ENCODE measurements around the gene DLX1. TPM values are rescaled to one million over a fixed set of nuclear protein-coding genes. Genes with fewer than 3 reads are reported as not detected.

Gene DLX1
- total RNA-seq, 4 donors from 2014 or later, result 0.14 TPM; not detected in 3

DNA sequence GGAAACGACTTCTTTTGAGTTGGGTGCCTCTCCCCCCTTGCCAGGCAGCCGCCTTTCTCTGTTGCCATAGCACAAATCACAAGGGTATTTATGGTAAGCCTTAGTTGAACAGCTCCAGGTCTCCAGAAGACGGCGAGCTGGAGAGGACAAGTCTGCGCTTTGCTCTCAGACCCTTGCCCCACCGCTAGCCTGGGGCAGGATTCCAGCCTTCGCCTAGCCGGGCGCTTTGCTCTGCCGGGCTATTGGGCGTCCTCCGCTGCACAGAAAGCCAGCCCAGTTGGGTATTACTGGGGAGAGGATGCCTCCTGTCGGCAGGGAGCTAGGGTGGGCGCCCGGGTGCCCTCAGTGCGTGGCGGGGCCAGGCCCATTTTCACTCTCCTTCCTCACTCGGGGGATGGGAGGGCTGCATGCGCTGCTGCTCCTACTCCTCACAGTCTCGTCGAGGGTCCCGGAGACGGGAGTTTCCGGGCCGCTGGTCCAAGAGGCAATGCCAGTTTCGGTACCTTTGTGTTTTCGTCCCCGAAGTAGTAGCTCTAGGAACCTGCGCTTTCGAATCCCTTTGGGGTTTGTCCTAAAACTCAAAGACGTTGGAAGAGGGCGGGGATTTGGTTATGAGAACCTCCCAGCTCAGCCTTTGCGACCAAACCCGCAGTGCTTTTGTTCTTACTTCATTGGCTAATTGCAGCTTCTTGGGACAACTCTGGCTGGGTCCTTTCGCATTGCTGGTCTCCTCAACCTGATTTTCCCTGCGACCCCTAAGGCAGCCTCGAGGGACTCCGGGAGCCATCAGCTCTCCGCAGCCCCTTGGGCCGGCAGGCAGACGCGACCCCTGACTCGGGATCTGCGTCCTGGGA is 21.0 kb downstream of the DLX1 start:
- TF ChIP-seq, protein P1, sequence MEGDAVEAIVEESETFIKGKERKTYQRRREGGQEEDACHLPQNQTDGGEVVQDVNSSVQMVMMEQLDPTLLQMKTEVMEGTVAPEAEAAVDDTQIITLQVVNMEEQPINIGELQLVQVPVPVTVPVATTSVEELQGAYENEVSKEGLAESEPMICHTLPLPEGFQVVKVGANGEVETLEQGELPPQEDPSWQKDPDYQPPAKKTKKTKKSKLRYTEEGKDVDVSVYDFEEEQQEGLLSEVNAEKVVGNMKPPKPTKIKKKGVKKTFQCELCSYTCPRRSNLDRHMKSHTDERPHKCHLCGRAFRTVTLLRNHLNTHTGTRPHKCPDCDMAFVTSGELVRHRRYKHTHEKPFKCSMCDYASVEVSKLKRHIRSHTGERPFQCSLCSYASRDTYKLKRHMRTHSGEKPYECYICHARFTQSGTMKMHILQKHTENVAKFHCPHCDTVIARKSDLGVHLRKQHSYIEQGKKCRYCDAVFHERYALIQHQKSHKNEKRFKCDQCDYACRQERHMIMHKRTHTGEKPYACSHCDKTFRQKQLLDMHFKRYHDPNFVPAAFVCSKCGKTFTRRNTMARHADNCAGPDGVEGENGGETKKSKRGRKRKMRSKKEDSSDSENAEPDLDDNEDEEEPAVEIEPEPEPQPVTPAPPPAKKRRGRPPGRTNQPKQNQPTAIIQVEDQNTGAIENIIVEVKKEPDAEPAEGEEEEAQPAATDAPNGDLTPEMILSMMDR (IDR thresholded peaks at IDR 0.05), result no peak
- no peak for TF ChIP-seq POLR2A (IDR thresholded peaks at IDR 0.05)
- H3K4me3 ChIP-seq, result no peak overlapping the region
- peaks cover 52 to 76% of the 10 kb centered on the region in 2 donors for H3K27me3 ChIP-seq
- intact Hi-C loops (cut with DNase I; ENCODE audit: low total_unique reads), result no loop called here
- H3K9me3 ChIP-seq, result no peaks in the 10 kb centered on the region
- DNase-seq, result no peak
- no peaks in the 10 kb centered on the region for H3K36me3 ChIP-seq
- H3K27ac ChIP-seq, result no peak overlapping the region
- H3K4me1 ChIP-seq, result peaks cover 0 to 8% of the 10 kb centered on the region in 2 donors

DNA sequence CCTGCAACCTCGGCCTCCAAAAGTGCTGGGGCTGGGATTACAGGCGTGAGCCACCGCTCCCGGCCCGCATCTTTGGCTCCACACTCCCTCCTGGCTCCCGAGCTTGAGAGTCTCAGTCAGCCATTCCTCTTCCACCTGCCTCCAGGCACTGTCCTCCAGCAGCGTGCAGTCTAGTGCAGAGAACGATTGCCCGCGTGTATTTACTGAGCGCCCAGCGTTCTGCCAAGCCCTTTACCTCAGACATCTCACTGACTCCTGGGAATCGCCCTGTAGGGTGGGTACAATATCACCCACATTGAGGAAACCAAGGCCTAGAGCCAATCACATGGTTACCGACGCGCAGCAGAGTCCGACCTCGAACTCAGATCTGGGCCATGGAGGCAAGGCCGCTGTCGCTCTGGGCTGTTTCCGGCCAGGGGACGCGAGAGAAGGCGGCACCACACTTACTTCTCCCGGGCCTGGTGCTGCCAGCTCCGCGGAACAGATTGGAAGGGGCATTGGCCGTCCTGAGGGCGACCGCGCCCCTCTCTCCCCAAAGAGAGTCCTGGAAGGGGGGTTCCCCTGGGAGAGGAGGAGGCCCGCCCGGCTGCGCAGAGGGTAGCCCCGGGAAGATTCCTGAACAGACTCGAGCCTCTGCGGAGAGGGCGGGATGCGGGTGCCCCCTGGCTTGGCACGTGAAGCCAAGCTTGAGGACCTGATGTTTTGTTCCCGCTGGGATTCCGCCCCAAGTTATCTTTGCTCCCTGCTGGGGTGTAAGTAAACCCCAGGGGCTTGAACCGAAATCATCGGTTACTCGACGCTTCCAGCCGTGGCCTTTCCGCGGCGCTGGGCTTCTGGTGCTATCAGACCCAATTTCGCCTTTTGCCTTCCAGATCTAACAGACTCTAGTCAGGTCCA is 22.6 kb downstream of the DLX1 start:
- H3K4me3 ChIP-seq, result no peak overlapping the region
- H3K27me3 ChIP-seq, result peaks cover 37 to 62% of the 10 kb centered on the region in 2 donors
- no peaks in the 10 kb centered on the region for H3K36me3 ChIP-seq
- no peak for TF ChIP-seq POLR2A (IDR thresholded peaks at IDR 0.05)
- TF ChIP-seq, protein P1 (IDR thresholded peaks at IDR 0.05), result no peak
- DNase-seq, result no peak
- no peak overlapping the region for H3K27ac ChIP-seq
- no peaks in the 10 kb centered on the region for H3K9me3 ChIP-seq
- intact Hi-C loops (cut with DNase I; ENCODE audit: low total_unique reads), result no loop called here
- H3K4me1 ChIP-seq, result no peaks in the 10 kb centered on the region

DNA sequence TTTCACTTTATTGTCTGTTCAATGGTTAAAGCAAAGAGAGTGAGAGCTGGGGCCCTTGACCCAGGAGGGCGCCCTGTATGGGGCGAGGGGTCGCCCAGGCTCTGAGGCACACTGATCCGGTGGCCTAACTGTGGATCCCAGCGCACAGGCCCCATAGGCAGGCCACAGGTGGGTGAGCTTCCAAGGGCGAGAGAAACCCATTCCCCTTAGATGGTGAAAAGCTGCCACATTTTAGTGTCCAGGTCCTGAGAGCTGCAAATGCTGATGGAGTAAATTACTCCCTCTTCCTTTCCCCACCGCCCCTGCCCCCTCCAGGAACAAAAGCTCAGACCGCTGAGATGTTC is 23.3 kb downstream of the DLX1 start:
- Histone ChIP-seq H3K4me3 (no peak overlapping the region), H3K9me3 (no peaks in the 10 kb centered on the region), H3K27me3 (peaks cover 31 to 56% of the 10 kb centered on the region in 2 donors), H3K4me1 (no peaks in the 10 kb centered on the region), H3K36me3 (no peaks in the 10 kb centered on the region), H3K27ac (no peak overlapping the region)
- intact Hi-C loops (cut with DNase I; ENCODE audit: low total_unique reads), result no loop called here
- no peak for TF ChIP-seq POLR2A (IDR thresholded peaks at IDR 0.05)
- TF ChIP-seq, protein P1 (IDR thresholded peaks at IDR 0.05), result no peak
- no peak for DNase-seq

DNA sequence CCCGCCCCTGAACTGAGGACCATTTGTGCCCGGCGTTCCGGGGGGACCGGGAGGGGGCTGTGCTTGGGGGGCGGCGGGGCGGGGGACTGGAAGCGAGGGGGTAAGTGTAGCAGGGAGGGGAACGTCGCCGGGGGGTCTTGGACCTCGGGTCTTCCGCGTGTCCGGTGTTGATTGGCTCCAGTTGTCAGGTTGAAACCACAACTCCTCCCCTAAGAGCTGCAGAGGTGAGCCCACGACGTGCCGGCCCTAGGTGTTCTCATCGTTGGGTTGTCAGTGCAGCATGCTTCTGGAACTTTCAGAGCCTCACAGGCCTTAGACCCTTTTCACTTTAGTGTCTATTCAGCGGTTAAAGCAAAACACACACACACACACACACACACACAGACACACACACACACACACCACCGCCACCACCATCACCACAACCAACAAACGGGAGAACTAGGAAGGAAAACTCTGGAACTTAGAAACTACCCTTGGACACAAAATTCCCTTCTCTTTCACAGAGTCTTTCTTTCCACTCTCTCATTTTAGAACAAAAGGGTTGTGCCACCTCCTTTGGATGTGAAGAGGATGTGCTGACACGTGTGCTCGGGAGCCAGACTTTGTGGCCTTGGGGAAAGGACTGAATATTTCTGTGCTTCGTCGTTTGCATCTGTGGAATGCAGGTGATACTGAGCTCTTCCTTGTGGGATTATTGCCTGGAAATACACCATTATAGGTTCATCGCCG is 24.1 kb downstream of the DLX1 start:
- TF ChIP-seq, protein P1 (IDR thresholded peaks at IDR 0.05), result no peak
- no peak for TF ChIP-seq POLR2A (IDR thresholded peaks at IDR 0.05)
- Histone ChIP-seq H3K27me3 (peaks cover 23 to 47% of the 10 kb centered on the region in 2 donors), H3K4me1 (no peaks in the 10 kb centered on the region), H3K36me3 (no peaks in the 10 kb centered on the region), H3K27ac (no peak overlapping the region), H3K9me3 (no peaks in the 10 kb centered on the region), H3K4me3 (no peak overlapping the region)
- intact Hi-C loops (cut with DNase I; ENCODE audit: low total_unique reads), result no loop called here
- no peak for DNase-seq

All from uterus (tissue), 4 donors.